Stimulated activated CD8-positive, alpha-beta memory T cell treated with anti-CD3 and anti-CD28 coated beads, Interleukin-15, amount 100 ng/mL, for 48 hours (primary cell): Measurements from ENCODE around the gene ERG.

Source experiments
- DNase-seq, 2 donors: peaks; one replicate each; pipeline ENCODE4 v3.0.0-alpha.2; 2020; ENCODE audit warnings: low read depth in 2 of 2

Gene ERG

GRCh38 chr21:38436341-38436740, 61.9 kb downstream of the ERG start:
- DNase-seq: no peak

GRCh38 chr21:38434913-38435533, 63.3 kb downstream of the ERG start:
- no peak for DNase-seq

GRCh38 chr21:38433471-38433870, 64.8 kb downstream of the ERG start:
- no peak for DNase-seq

GRCh38 chr21:38430401-38430984, 67.8 kb downstream of the ERG start:
- DNase-seq: no peak

- no peak for DNase-seq
Measured at GRCh38 chr21:38429011-38429410, 69.3 kb downstream of the ERG start.

- no peak for DNase-seq
Measured at GRCh38 chr21:38428211-38428610, 70.1 kb downstream of the ERG start.

GRCh38 chr21:38424305-38425019, 73.8 kb downstream of the ERG start:
- no peak for DNase-seq

GRCh38 chr21:38422082-38422481, 76.2 kb downstream of the ERG start:
- no peak for DNase-seq

GRCh38 chr21:38420140-38420539, 78.1 kb downstream of the ERG start:
- DNase-seq: no peak

- DNase-seq: no peak
Measured at GRCh38 chr21:38417726-38418125, 80.6 kb downstream of the ERG start.

- no peak for DNase-seq
Measured at GRCh38 chr21:38416791-38417190, 81.5 kb downstream of the ERG start.

GRCh38 chr21:38413958-38414548, 84.2 kb downstream of the ERG start:
- DNase-seq: no peak

GRCh38 chr21:38410466-38410865, 87.8 kb downstream of the ERG start:
- DNase-seq: no peak

GRCh38 chr21:38409907-38410306, 88.4 kb downstream of the ERG start:
- DNase-seq: no peak

- no peak for DNase-seq
Measured at GRCh38 chr21:38404177-38404576, 94.1 kb downstream of the ERG start.

GRCh38 chr21:38402795-38403194, 95.5 kb downstream of the ERG start:
- no peak for DNase-seq

- no peak for DNase-seq
Measured at GRCh38 chr21:38402291-38402690, 96.0 kb downstream of the ERG start.

- DNase-seq: no peak
Measured at GRCh38 chr21:38401191-38401926, 96.9 kb downstream of the ERG start.

- no peak for DNase-seq
Measured at GRCh38 chr21:38400195-38400919, 97.9 kb downstream of the ERG start.

- DNase-seq: no peak
Measured at GRCh38 chr21:38399103-38399502, 99.2 kb downstream of the ERG start.

- no peak for DNase-seq
Measured at GRCh38 chr21:38396325-38396724, 102.0 kb downstream of the ERG start.

- no peak for DNase-seq
Measured at GRCh38 chr21:38395581-38395980, 102.7 kb downstream of the ERG start.
